Measurements from ENCODE around the gene ADGRG7. TPM values are rescaled to one million over a fixed set of nuclear protein-coding genes. Genes with fewer than 3 reads are reported as not detected.

Gene ADGRG7
- total and polyA plus RNA-seq, 2 of the 13 experiments (the other 11 are each of a cell fraction or from before 2014, with no cell fraction given), result not detected

- Histone ChIP-seq H2AFZ (ENCODE audit: low read length) (no peak overlapping the region), H3K79me2 (ENCODE audit: insufficient read depth, low read length) (no peaks in the 10 kb centered on the region), H3K9ac (ENCODE audit: insufficient read depth, low read depth, low read length) (no peak overlapping the region), H3K27me3 (ENCODE audit: control insufficient read depth in 1 of 2, insufficient read depth in 2 of 2, low read length in 2 of 2) (no peaks in the 10 kb centered on the region), H3K4me1 (ENCODE audit: insufficient read depth, low read length) (no peaks in the 10 kb centered on the region), H3K4me2 (ENCODE audit: low read depth, low read length) (no peak overlapping the region), H3K4me3 (replicated peaks in 1 of 3; ENCODE audit: insufficient read depth in 1 of 3, low read depth in 2 of 3, low read length in 3 of 3) (no peak overlapping the region), H3K9me3 (ENCODE audit: low read length) (no peaks in the 10 kb centered on the region), H3K36me3 (replicated peaks in 1 of 2; ENCODE audit: control insufficient read depth in 1 of 2, insufficient read depth in 2 of 2, low read length in 2 of 2) (peaks cover 18 to 82% of the 10 kb centered on the region in 2 experiments), H3K27ac (ENCODE audit: extremely low read length, insufficient read depth, low read length) (no peak overlapping the region), H4K20me1 (ENCODE audit: insufficient read depth, low read length) (no peaks in the 10 kb centered on the region; the same call in 1 of the 2 replicates)
- no TSS peak for BruUV-seq (replicated peaks)
- in situ Hi-C loops (cut with HindIII; ENCODE audit: extremely low pct_ligation_motif_present, low pct_unique_long_range_greater_than_20kb), result no loop called here
- TF ChIP-seq ZNF687 (CRISPR knock-in tag; IDR thresholded peaks at IDR 0.05) (no peak), ZNF772 (CRISPR knock-in tag; IDR thresholded peaks at IDR 0.05) (no peak), ZNF589 (CRISPR knock-in tag; conservative IDR thresholded peaks at IDR 0.05) (no peak), TOPORS (CRISPR knock-in tag; IDR thresholded peaks at IDR 0.05) (no peak), NR2F1 (CRISPR knock-in tag; IDR thresholded peaks at IDR 0.05) (no peak), ZNF326 (CRISPR knock-in tag; IDR thresholded peaks at IDR 0.05; ENCODE audit: borderline replicate concordance) (no peak)
- TF ChIP-seq, protein P1, sequence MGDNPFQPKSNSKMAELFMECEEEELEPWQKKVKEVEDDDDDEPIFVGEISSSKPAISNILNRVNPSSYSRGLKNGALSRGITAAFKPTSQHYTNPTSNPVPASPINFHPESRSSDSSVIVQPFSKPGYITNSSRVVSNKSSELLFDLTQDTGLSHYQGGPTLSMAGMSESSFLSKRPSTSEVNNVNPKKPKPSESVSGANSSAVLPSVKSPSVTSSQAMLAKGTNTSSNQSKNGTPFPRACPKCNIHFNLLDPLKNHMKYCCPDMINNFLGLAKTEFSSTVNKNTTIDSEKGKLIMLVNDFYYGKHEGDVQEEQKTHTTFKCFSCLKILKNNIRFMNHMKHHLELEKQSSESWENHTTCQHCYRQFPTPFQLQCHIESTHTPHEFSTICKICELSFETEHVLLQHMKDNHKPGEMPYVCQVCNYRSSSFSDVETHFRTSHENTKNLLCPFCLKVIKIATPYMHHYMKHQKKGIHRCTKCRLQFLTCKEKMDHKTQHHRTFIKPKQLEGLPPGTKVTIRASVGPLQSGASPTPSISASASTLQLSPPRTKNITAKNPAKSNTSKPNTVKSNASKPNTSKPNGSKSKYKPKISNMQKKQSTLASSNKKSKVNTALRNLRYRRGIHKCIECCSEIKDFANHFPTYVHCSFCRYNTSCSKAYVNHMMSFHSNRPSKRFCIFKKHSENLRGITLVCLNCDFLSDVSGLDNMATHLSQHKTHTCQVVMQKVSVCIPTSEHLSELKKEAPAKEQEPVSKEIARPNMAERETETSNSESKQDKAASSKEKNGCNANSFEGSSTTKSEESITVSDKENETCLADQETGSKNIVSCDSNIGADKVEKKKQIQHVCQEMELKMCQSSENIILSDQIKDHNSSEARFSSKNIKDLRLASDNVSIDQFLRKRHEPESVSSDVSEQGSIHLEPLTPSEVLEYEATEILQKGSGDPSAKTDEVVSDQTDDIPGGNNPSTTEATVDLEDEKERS (CRISPR knock-in tag; IDR thresholded peaks at IDR 0.05), result no peak
- FAIRE-seq, result no peak
- DNase-seq (ENCODE audit: low spot score), result no peak
- CTCF ChIA-PET (ENCODE audit: low intra/inter-chr PET ratio, low total read pairs), result no interaction called here
- intact Hi-C loops (cut with micrococcal nuclease; ENCODE audit: unreplicated experiment), result no loop called here
- 94% methylated on average over 1 of the region's 1 CpG for WGBS (ENCODE audit: low lambda C conversion rate)
- ATAC-seq, result no peak
- POLR2A ChIA-PET, result no interaction called here
Observed at GRCh38 chr3:100740207-100740606, 130.8 kb downstream of the ADGRG7 start.
